ENCODE results near the gene PDP2. TPM values are rescaled to one million over a fixed set of nuclear protein-coding genes. Genes with fewer than 3 reads are reported as not detected.

Gene PDP2
- total RNA-seq, 1 donor from 2014 or later = 11.7 TPM

- Histone ChIP-seq H3K36me3 (ENCODE audit: control insufficient read depth, insufficient read depth, low read length) (no peaks in the 10 kb centered on the region), H3K27me3 (ENCODE audit: control insufficient read depth, insufficient read depth, low read length) (peaks cover 35% of the 10 kb centered on the region), H3K4me3 (ENCODE audit: low read depth, low read length) (no peak overlapping the region)
- TF ChIP-seq CTCF (IDR thresholded peaks at IDR 0.05; ENCODE audit: insufficient read depth, low read length, poor library complexity, severe bottlenecking) = no peak
- DNase-seq (ENCODE audit: low read depth) = no peak
Measured at GRCh38 chr16:66845791-66846221, 34.5 kb upstream of the PDP2 start.

DNA sequence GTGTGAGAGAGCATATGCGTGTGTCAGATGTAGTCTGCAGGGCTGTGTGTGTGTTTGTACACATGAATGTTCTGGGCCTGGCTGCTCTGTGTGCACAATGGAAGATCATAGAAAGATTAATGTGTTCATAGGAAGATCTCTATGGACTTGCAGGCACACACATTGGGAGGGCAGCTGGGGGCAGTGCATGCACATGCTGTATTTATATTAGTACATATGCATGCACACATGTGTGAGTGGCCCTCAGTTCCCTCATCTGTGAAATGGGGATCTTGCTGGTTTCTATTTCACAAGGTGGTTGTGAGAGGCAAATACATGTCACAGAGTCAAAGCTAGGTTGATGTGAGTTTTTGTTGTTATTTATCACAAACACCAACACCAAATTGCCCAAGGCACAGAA is 34.0 kb upstream of the PDP2 start:
- H3K4me3 ChIP-seq (ENCODE audit: low read depth, low read length) = no peak overlapping the region
- TF ChIP-seq CTCF (IDR thresholded peaks at IDR 0.05; ENCODE audit: insufficient read depth, low read length, poor library complexity, severe bottlenecking) = no peak
- H3K36me3 ChIP-seq (ENCODE audit: control insufficient read depth, insufficient read depth, low read length) = no peaks in the 10 kb centered on the region
- no peak for DNase-seq (ENCODE audit: low read depth)
- H3K27me3 ChIP-seq (ENCODE audit: control insufficient read depth, insufficient read depth, low read length) = peaks cover 35% of the 10 kb centered on the region

GRCh38 chr16:66846831-66847230 is 33.5 kb upstream of the PDP2 start:
- Histone ChIP-seq H3K27me3 (ENCODE audit: control insufficient read depth, insufficient read depth, low read length) (peaks cover 35% of the 10 kb centered on the region), H3K36me3 (ENCODE audit: control insufficient read depth, insufficient read depth, low read length) (no peaks in the 10 kb centered on the region), H3K4me3 (ENCODE audit: low read depth, low read length) (no peak overlapping the region)
- TF ChIP-seq CTCF (IDR thresholded peaks at IDR 0.05; ENCODE audit: insufficient read depth, low read length, poor library complexity, severe bottlenecking) = no peak
- DNase-seq (ENCODE audit: low read depth) = no peak

GRCh38 chr16:66847533-66848067 is 32.7 kb upstream of the PDP2 start:
- DNase-seq (ENCODE audit: low read depth) = no peak
- H3K4me3 ChIP-seq (ENCODE audit: low read depth, low read length) = no peak overlapping the region
- TF ChIP-seq CTCF (IDR thresholded peaks at IDR 0.05; ENCODE audit: insufficient read depth, low read length, poor library complexity, severe bottlenecking) = no peak
- no peaks in the 10 kb centered on the region for H3K36me3 ChIP-seq (ENCODE audit: control insufficient read depth, insufficient read depth, low read length)
- H3K27me3 ChIP-seq (ENCODE audit: control insufficient read depth, insufficient read depth, low read length) = peaks cover 36% of the 10 kb centered on the region

DNA sequence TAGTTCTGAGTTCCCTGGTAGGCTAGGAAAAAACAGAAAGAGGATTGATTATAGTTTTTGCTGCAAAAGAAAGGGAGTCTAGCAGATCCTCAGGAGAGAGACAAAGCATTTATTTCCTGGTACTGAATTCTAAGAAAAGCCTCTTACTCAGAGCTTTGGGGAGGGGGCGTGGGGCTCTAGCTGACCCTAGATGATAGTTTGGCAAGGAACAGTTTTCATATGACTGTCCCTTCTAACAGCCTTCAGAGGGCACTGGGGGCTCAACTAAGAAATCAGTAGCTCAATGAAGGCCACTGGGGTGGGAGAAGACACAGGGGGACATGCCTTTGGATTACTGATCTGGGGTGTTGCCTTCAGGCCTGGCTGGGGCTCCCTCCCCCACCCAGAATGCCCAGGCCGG is 32.1 kb upstream of the PDP2 start:
- no peak for DNase-seq (ENCODE audit: low read depth)
- H3K4me3 ChIP-seq (ENCODE audit: low read depth, low read length) = no peak overlapping the region
- no peaks in the 10 kb centered on the region for H3K36me3 ChIP-seq (ENCODE audit: control insufficient read depth, insufficient read depth, low read length)
- peaks cover 37% of the 10 kb centered on the region for H3K27me3 ChIP-seq (ENCODE audit: control insufficient read depth, insufficient read depth, low read length)
- no peak for TF ChIP-seq CTCF (IDR thresholded peaks at IDR 0.05; ENCODE audit: insufficient read depth, low read length, poor library complexity, severe bottlenecking)

DNA sequence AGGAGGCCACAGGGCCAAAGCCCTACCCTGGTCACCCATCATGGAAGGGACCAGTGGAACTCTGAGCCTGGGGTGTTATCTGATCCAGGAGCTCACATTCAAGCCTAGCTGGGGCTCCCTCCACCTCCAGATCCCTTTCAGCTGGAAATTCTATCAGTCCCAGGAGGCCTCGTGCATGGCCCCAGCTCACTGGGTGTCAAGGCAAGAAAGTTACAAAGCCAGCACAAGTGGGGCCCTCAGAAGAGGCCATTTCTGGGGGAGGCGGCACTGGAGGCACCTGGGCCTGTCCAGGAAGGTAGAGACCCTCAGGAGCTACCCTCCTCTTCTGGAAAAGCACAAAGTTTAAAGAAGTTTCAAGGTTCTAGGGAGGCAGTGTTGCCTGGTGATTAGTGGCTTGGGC is 31.3 kb upstream of the PDP2 start:
- Histone ChIP-seq H3K27me3 (ENCODE audit: control insufficient read depth, insufficient read depth, low read length) (peaks cover 35% of the 10 kb centered on the region), H3K36me3 (ENCODE audit: control insufficient read depth, insufficient read depth, low read length) (no peaks in the 10 kb centered on the region), H3K4me3 (ENCODE audit: low read depth, low read length) (no peak overlapping the region)
- no peak for DNase-seq (ENCODE audit: low read depth)
- no peak for TF ChIP-seq CTCF (IDR thresholded peaks at IDR 0.05; ENCODE audit: insufficient read depth, low read length, poor library complexity, severe bottlenecking)
